Upper lobe of left lung (tissue), 6 donors: ENCODE results near the gene C16orf95. TPM values are rescaled to one million over a fixed set of nuclear protein-coding genes. Genes with fewer than 3 reads are reported as not detected.
A peak's percentile ranks its signal among the peaks of the same experiment; 100 is the strongest.

ENCODE experiments used
- ATAC-seq, 2 donors: fragments of 200-7000 bp; cut with Tn5 transposase; one replicate each; pipeline ENCODE4 v1.9.1; 2022; ENCODE audit warnings: mild to moderate bottlenecking in 2 of 2, moderate library complexity in 2 of 2; ENCODE audit not compliant: low FRiP score in 2 of 2
- DNase-seq, 2 donors: peaks; one replicate each; pipeline ENCODE4 v3.0.0-alpha.2; 2019 to 2020
- H3K27ac ChIP-seq, 4 donors: fragments of 200-600 bp; sonication (generic); one replicate each; pipeline ENCODE4 v1.5.1; 2016 to 2019
- H3K27me3 ChIP-seq, 4 donors: fragments of 200-600 bp; sonication (generic); one replicate each; pipeline ENCODE4 v1.5.1; 2017 to 2019
- H3K36me3 ChIP-seq, 4 donors: fragments of 200-600 bp; sonication (generic); one replicate each; pipeline ENCODE4 v1.5.1; 2016 to 2019
- H3K4me1 ChIP-seq, 4 donors: fragments of 200-600 bp; sonication (generic); one replicate each; pipeline ENCODE4 v1.5.1; 2018 to 2019
- H3K4me3 ChIP-seq, 4 donors: fragments of 200-600 bp; sonication (generic); one replicate each; pipeline ENCODE4 v1.5.1; 2017 to 2019; ENCODE audit warnings: mild to moderate bottlenecking in 2 of 4, moderate library complexity in 1 of 4
- H3K9me3 ChIP-seq, 4 donors: fragments of 200-600 bp; sonication (generic); one replicate each; pipeline ENCODE4 v1.5.1; 2018 to 2019
- CTCF ChIP-seq, 6 experiments: fragments of 450-650 bp in 4 of 6; fragments of 200-600 bp in 2 of 6; sonication (generic) in 2 of 6; IDR thresholded peaks; one replicate each; pipeline ENCODE4 v1.5.1; 2016 to 2019; ENCODE audit warnings: antibody characterized with exemption in 6 of 6
- EP300 ChIP-seq, 4 donors: sonication (generic); formaldehyde crosslinking; IDR thresholded peaks; one replicate each; pipeline ENCODE4 v1.5.1; 2017; ENCODE audit warnings: antibody characterized with exemption in 4 of 4, control low read depth in 2 of 4
- POLR2A ChIP-seq, 4 donors: fragments of 450-650 bp; IDR thresholded peaks; one replicate each; pipeline ENCODE4 v1.5.1; 2016 to 2017; ENCODE audit warnings: antibody characterized with exemption in 4 of 4, mild to moderate bottlenecking in 2 of 4
- POLR2AphosphoS5 ChIP-seq, 2 donors: sonication (generic); formaldehyde crosslinking; IDR thresholded peaks; one replicate each; pipeline ENCODE4 v1.5.1; 2017; ENCODE audit warnings: antibody characterized with exemption in 2 of 2
- WGBS, 2 donors: methylation state at CpG; one replicate each; pipeline ENCODE4 v1.1.5; 2017 to 2018; 5-methylcytosine and 5-hydroxymethylcytosine counted together
- total RNA-seq, 6 donors: library from RNA; depleted of rRNA in 4 of 6; stranded (reverse); fragments of >200 nt in 4 of 6; gene quantifications; one replicate each; pipeline versions ENCODE4 v1.1.0 to v1.2.1, GENCODE V29; 2016 to 2021
- donor health status: DM: no; HTN: no; CAD: no; lungs with moderate emphysema.
- donor health status: DM: no; HTN: yes; CAD: no; lungs with severe emphysema.

The C16orf95 gene
- total RNA-seq, 6 donors from 2014 or later: 1.8 to 9.4 (median 3.4) TPM

- no peak overlapping the region for H3K4me3 ChIP-seq
Observed at GRCh38 chr16:87288753-87289362, 28.3 kb downstream of the C16orf95 start.

GRCh38 chr16:87286839-87287626, 30.2 kb downstream of the C16orf95 start:
- no peak for TF ChIP-seq POLR2AphosphoS5 (IDR thresholded peaks at IDR 0.05)
- TF ChIP-seq POLR2A (IDR thresholded peaks at IDR 0.05): no peak
- TF ChIP-seq EP300 (IDR thresholded peaks at IDR 0.05): no peak
- no peak for TF ChIP-seq CTCF (IDR thresholded peaks at IDR 0.05)
- ATAC-seq (no peak), DNase-seq (no peak)
- H3K4me3 ChIP-seq: no peak overlapping the region
- H3K27ac ChIP-seq: no peak overlapping the region
- no peaks in the 10 kb centered on the region for H3K9me3 ChIP-seq
- H3K36me3 ChIP-seq: no peaks in the 10 kb centered on the region
- WGBS, 2 donors: 76 to 82% methylated on average over 8 of the region's 8 CpGs
- H3K4me1 ChIP-seq: no peaks in the 10 kb centered on the region
- no peaks in the 10 kb centered on the region for H3K27me3 ChIP-seq

More at GRCh38 chr16:87288753-87289362, 28.3 kb downstream of the C16orf95 start:
- Histone ChIP-seq H3K27me3 (no peaks in the 10 kb centered on the region), H3K4me1 (no peaks in the 10 kb centered on the region), H3K36me3 (no peaks in the 10 kb centered on the region), H3K27ac (no peak overlapping the region), H3K9me3 (no peaks in the 10 kb centered on the region)
- ATAC-seq: no peak
- 66 to 67% methylated on average over 7 of the region's 7 CpGs for WGBS, 2 donors
- no peak for DNase-seq
- TF ChIP-seq POLR2A (IDR thresholded peaks at IDR 0.05): no peak

GRCh38 chr16:87284183-87284582, 33.0 kb downstream of the C16orf95 start:
- DNase-seq (no peak), ATAC-seq (no peak)
- Histone ChIP-seq H3K27me3 (no peaks in the 10 kb centered on the region), H3K9me3 (no peaks in the 10 kb centered on the region), H3K27ac (no peak overlapping the region), H3K4me1 (no peaks in the 10 kb centered on the region), H3K36me3 (no peaks in the 10 kb centered on the region), H3K4me3 (no peak overlapping the region)
- TF ChIP-seq EP300 (IDR thresholded peaks at IDR 0.05): no peak
- WGBS, 2 donors: 60 to 85% methylated on average over 1 to 2 of the region's 2 CpGs

- no peaks in the 10 kb centered on the region for H3K27me3 ChIP-seq
- TF ChIP-seq EP300 (IDR thresholded peaks at IDR 0.05) (no peak), POLR2A (IDR thresholded peaks at IDR 0.05) (no peak), CTCF (IDR thresholded peaks at IDR 0.05) (no peak), POLR2AphosphoS5 (IDR thresholded peaks at IDR 0.05) (no peak)
- no peaks in the 10 kb centered on the region for H3K36me3 ChIP-seq
- DNase-seq: peak in 1 of 2 donors; percentile 57
- H3K9me3 ChIP-seq: no peaks in the 10 kb centered on the region
- H3K4me1 ChIP-seq: no peaks in the 10 kb centered on the region
- H3K4me3 ChIP-seq: no peak overlapping the region
- no peak overlapping the region for H3K27ac ChIP-seq
- WGBS, 2 donors: 69 to 80% methylated on average over 18 of the region's 18 CpGs
- peak in 1 of 2 donors; percentile 30 for ATAC-seq
Observed at GRCh38 chr16:87279094-87279658, 38.0 kb downstream of the C16orf95 start.

GRCh38 chr16:87278191-87279093, 38.8 kb downstream of the C16orf95 start:
- no peak overlapping the region for H3K27ac ChIP-seq
- WGBS, 2 donors: 56 to 64% methylated on average over 31 to 38 of the region's 38 CpGs
- no peaks in the 10 kb centered on the region for H3K36me3 ChIP-seq
- no peaks in the 10 kb centered on the region for H3K4me1 ChIP-seq
- DNase-seq (peak; percentile 60 to 90), ATAC-seq (peak; percentile 80 to 90)
- no peaks in the 10 kb centered on the region for H3K9me3 ChIP-seq
- TF ChIP-seq POLR2AphosphoS5 (IDR thresholded peaks at IDR 0.05) (no peak), POLR2A (IDR thresholded peaks at IDR 0.05) (no peak), CTCF (IDR thresholded peaks at IDR 0.05) (peak; percentile 66 to 86 (median 74))
- no peak overlapping the region for H3K4me3 ChIP-seq
- H3K27me3 ChIP-seq: no peaks in the 10 kb centered on the region
